NOMO-1 treated with DMSO at 0.1 percent for 48 hours (cell line): ENCODE data around the gene PPL.
A peak's percentile ranks its signal among the peaks of the same experiment; 100 is the strongest.

ENCODE experiments used
- DNase-seq: peaks from one replicate; lab custom pipeline; 2025; ENCODE audit not compliant: unreplicated experiment; lab: John Stamatoyannopoulos, UW

PPL gene

DNA sequence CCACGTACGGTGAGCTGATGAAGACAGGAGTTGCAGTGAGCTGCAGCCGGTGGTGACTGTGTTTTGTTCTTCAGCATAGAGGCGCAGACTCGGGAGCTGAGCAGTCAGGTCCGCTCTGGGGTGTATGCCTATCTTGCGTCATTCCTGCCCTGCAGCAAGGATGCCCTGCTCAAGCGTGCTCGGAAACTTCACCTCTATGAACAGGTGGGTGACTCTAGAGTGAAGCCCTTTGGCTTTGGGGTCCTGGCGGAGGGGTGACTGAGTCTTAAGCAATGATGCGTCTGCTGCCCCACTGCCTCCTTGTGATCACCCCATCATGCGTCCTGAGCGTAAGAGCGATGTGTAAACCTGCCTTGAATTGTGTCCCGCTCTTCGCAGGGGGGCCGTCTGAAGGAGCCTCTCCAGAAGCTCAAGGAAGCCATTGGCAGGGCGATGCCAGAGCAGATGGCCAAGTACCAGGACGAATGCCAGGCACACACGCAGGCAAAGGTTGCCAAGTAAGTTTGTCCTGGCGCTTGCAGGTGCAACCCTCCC lies 66.7 kb downstream of the PPL start:
- no peak for DNase-seq

DNA sequence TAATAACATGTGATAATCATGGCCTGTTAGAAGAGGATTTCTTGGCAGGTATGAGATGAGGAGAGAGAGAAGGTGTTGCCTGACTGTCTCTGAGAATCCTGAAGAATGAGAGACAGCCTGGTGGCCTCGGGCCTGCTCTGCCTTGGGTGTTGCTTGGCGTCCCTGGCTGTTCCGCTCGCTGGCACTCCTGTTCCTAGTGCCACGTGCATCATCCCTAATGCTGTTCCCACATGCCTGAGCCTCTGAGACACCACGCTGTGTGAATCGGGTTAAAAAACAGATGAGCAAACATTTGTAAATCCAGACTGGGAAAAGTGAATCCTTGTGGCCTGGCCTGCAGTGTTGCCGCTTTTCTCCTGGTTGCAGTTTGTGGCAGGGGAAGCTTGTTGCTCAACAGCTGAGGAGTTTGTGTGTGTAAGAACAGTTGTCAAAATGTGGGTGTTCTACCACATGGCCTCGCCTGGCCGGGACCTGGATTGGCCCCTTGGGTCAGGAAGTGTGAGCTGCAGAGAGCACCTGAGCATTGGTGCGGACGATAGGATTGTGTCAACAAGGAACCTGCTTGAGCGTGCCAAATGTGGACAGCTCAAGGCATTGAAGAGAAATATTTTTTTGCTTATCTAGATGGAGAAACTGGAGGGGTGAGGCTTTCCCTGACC lies 67.7 kb downstream of the PPL start:
- no peak for DNase-seq

DNA sequence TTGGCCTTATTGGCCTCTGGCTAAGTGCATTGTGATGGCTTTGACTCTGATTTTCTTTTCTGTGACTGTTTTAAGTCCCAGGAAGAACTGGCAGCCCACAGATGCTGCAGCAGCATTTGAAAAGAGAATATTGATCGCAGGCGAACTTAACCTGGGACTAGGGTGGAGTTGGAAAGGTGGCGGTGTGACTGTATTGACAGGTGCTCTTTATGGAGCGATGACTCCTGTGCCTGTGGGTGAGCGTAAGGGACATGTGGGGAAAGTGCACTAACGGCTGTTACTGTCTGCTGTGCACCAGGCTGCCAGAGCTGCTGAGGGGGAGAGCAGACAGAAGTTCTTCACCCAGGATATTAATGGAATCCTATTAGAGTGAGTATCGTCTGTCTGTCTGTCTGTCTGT lies 68.4 kb downstream of the PPL start:
- no peak for DNase-seq

DNA sequence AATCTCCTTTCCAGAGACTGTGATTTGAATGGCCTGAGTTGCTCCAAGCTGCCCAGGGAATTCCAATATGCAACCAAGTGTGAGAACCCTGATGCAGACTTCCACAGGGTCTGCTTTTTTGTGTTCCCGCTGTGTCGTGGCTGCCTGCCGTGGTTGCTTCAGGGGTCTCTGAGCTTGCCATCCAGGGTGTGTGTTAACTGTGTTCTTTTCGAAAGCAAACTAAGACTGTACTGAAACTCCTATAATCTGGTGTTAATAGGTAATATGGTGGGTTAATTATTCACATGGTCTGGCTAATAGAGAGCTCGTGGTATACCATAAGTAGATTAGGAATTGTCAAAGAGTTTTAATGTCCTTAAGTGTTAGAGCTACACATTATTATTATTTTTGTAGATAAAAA lies 68.9 kb downstream of the PPL start:
- no peak for DNase-seq

DNA sequence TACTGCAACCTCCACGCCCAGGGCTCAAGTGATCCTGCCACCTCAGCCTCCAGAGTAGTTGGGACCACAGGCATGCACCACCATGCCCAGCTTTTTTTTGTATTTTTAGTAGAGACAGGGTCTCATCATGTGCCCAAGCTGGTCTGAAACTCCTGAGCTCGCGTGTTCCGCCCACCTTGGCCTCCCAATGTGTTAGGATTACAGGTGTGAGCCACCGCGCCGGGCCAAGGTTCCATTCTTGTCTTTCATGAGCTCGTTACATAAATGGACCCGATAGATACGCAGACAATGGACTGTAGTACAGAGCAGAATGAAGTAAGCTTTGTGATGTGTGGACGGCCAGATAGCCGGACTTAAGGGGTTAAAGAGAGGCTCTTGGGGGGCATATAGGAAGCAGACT lies 70.4 kb downstream of the PPL start:
- no peak for DNase-seq

DNA sequence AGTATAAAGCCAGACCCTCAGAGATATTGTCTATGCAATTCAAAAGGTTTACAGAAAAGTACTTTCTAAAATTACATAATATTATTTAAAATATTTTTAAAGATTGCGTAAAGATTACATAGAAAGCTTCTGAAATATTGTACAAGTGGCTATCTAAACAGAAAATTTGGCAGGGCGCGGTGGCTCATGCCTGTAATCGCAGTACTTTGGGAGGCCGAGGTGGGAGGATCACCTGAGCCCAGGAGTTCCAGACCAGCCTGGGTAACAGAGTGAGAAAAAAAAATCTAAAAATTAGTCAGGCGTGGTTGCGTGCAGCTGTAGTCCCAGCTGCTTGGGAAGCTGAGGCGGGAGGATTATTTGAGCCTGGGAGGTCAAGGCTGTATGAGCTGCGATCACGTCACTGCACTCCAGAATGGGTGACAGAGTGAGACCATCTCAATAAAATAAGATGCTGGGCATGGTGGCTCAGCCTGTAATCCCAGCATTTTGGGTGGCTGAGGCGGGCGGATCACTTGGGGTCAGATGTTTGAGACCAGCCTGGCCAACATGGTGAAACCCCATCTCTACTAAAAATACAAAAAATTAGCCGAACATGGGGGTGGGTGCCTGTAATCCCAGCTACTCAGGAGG lies 71.6 kb downstream of the PPL start:
- no peak for DNase-seq

DNA sequence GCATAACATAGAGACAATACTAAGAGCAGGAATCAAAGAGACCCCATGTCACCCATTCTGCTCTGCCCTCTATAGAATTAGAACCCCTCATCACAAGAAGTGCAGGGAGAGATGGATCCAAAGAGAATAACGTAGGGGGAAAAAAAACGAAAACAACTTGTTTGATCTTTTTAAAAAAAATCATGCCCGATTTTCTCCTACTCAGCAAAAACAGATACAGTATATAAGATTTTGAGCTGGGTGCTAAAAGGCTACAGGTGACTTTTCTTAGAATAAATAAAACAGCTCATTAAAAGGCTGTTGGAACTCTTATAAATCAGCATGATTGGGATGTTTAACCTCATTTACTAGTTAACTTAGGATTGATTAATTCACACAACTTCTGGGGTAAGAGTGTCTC lies 72.2 kb downstream of the PPL start:
- DNase-seq: no peak

DNA sequence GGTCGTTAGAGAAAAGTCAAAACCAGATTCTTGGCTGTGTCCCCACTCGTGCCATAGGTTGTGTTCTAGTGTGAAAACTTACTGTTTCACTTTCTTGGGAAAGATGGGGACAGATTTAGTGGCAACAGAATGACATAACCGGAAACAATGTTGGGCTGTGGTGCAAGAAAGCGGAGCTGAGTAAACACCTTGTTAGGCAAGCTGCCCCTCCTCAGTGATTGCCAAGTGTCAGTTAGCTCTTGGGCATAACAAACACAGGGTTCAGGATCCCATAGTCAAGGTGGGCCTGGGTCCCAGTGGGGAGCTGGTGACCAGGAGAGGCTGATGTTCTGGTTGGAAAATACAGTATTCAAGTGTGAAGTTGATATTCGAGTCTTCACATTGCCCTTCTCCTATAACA lies 74.3 kb downstream of the PPL start:
- DNase-seq: no peak

DNA sequence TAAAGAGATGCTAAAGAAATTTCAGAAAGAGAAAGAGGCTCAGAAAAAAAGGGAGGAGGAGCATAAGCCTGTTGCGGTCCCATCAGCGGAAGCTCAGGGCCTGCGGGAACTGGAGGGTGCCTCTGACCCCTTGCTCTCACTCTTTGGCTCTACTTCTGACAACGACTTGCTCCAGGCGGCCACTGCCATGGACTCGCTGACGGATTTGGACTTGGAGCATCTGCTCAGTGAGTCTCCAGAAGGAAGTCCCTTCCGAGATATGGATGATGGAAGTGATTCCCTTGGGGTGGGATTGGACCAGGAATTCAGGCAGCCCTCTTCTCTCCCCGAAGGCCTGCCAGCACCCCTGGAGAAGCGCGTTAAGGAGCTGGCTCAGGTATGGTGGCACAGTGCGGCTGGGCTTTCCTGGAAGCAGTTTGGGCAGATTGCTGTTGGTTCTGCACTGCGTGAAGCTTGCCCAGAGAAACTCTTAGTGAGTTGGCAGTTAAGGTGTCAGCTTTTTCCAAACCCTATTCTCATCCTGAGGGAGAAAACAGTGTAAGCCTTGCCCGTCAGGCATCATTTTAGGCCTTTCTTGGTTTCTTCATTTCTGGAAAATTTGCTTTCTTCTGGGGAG lies 76.1 kb downstream of the PPL start:
- no peak for DNase-seq

DNA sequence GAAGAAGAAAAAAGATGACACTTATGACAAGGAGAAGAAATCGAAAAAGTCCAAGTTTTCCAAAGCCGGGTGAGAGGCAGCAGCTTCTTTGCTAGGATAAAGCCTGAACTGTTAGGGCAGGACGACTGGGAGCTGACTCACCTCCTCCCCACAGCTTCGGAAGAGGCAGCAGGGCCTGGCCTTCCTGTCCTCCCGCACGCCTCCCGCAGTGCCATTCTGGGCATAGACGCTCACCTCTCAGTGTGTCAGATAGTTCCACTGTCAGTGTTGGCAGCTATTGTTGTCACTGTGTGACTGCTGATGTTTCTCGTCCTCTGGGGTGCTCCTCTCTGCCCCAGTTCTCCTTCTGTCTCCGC lies 77.1 kb downstream of the PPL start:
- no peak for DNase-seq

DNA sequence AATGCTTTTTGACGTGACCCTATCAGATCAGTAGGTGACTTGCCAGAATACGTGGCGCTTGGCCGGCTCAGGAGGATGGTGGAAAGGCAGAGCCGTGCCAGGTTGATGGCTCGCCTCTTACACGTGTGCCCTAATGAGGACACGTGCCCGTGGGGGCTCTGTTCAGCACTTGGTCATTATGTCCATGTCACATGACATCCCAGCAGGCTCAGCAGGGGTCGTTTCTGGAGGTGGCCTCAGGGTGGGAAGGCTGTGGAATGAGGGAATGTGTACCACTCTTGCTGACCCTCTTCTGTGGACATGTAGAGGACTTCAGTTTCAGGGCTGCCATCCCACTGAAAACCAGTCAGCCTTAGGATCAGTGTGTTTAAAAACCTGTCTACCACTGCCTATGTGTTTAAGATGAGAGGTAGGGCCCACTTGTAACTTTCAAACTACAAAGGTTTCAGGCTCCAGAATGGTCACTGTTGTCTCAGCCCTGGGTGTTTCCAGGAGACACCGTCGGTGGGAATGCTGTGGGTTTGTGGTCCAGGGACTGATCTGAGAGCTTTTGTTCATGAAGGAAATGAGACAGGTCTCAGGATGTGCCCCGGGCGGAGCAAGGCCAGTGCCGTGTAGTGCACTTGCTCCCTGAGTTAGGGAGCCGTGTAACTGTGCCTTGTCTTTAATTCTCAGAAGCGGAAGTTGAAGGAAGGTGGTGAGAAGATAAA lies 77.6 kb downstream of the PPL start:
- DNase-seq: no peak

DNA sequence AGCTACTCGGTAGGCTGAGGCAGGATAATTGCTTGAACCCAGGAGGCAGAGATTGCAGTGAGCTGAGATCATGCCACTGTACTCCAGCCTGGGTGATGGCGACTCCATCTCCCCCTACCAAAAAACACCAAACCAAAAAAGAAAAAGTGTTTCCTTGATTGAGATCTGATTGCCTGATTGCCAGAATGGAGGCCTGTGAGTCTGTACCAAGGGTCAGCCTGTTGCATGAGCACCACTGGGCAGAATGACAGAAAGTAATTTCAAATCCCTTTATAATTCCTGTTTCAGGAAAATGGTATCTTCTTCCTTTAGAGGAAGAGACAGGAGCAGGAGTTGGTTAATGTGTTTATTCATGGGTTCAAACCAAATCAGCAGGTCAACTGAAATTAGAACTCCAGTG lies 81.1 kb downstream of the PPL start:
- no peak for DNase-seq

DNA sequence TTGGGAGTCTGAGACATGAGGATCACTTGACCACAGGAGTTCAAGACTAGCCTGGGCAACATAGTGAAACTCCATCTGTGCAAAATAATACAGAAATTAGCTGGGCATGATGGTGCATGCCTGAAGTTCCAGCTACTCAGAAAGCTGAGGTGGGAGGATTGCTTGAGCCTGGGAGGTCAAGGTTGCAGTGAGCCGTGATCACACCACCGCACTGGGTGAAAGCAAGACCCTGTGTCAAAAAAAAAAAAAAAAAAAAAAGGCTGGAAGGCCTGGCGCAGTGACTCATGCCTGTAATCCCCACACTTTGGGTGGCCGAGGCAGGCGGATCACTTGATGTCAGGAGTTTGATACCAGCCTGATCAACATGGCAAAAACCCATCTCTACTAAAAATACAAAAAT lies 81.6 kb downstream of the PPL start:
- DNase-seq: no peak

DNA sequence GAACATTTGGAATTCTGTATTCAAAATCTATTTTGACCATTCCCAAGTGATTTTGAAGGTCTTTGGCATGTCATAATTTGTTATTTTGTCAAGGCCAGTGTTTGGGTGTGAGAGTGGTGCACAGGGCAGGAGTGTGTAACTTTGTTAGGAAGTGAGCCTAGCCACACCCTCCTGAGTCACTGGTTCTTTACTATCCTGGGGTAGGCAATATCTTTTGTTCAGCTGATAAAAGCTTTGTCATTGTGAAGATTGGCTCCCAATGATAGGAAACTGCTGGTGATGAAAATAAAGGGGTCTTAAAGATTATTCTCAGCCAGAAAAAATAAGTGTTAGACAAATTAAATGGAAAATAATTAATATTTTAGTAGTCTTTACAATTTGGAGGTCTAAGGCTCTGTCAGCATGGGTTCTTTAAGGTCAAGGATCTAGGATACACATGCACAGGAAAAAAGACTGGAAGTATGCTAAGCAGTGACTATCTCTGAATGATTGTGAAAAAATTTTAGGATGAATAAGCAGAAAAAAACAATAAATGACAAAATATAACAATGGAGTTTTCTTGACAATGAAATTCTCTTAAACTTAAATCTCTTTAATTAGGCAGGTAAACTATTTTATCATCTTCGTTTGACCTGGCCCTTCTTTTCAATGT lies 84.6 kb downstream of the PPL start:
- peak; percentile 1 for DNase-seq

DNA sequence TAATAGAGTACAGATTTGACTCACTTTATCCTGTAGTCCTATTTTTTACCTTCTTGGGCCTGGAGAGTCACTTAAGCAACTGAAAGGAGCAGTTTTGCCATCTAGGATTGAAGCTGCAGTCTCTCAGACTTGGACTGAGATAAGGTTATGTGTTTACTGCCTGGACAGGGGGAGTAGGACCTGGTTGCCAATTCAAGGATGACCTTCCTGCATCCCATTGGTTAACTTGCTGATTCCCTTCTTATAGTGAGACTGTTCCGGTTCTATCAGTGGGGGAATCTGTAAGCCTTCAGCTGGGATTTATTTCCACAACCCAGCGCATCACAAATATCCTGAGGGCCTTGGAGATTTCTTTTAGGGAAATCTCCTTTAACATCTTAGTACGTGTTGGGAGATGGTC lies 86.7 kb downstream of the PPL start:
- no peak for DNase-seq

DNA sequence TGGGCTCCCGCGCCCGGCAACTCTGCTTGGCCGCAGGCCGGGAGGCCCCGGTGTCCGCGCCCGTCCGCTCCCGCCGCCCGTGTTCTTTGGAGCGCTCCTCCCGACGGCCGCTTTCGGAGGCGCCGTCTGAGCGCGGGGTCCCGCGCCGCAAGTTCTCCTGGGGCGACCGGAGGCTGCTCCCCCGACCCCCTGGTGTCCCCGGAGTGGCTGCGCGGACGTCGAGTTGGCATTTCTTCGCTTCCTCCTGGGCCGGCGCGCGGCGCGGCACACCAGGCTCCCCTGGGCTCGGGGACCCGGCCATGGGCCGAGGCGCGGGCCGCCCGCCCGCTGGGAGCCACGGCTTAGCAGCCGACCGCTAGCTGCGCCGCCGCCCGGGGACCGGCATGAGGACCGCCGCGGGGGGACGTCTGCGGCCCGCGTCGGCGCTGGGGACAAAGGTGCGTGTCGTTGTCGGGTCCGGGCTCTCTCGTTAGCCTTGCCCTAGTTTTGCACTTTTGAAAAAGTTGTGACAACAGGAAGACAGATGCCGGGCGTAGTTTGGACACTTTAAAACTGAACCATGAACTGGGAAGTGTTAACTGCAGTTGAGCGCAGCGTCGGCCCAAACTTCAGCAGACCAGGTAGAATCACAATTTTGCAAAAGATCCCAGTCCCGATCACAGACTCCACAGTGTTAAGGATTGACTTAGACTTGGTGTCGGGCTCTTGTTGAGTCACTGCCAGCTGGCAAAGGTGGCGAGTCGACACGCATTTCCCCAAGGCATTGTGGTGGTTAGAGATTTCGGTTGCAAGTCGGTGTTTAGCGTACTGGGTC lies 89.0 kb downstream of the PPL start:
- peak; percentile 42 for DNase-seq

DNA sequence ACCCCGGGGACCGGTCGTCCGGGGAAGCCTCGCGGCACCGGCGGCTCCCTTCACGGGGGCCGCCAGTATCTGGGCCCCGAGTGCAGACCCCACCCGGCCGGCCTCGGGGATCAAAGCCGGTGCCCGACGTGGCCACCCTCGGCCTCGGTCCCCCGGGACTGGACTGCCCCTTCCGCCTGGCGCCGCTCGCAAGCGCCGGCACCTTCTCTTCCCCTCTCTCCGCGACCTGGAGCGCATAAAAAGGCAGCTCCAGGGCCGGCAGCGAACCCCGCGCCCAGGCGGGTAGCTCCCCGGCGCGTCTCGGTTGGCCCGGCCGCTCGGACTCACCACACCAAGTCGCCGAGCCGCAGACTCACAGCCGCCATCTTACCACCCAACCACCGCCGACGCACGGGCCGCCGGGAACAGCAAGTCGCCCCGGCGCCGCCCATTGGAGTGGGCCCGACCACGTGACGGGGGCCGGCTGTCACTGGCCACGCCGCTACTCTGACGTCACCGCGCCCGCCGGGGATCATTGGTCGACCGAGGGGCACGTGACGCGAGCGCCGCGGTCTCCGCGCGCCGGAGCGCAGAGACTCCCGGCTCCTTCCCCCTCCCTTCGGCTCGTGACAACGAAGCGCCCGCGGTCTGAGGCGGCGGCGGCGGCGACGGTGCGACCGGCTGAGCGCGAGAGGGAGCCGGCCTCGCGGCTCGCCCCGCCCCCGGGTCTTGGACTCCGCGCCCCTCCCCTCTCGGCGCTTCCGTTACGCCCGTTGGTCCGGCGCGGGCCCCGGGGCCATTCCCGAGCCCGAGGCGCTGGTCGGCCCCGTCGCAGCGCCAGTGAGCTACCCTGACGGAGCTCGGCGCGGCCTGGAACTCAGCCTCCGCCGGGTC lies 89.8 kb downstream of the PPL start, which contains the start of the genes GLYR1 and UBN1:
TSS of gene GLYR1 (minus strand) at position 388 of the 873 bp plus-strand sequence. CDS start at position 365, 23 bp downstream.
TSS of gene UBN1 (plus strand) at position 581 of the 873 bp plus-strand sequence. CDS start 5,437 bp downstream, outside the sequence.
- peak; percentile 92 for DNase-seq

DNA sequence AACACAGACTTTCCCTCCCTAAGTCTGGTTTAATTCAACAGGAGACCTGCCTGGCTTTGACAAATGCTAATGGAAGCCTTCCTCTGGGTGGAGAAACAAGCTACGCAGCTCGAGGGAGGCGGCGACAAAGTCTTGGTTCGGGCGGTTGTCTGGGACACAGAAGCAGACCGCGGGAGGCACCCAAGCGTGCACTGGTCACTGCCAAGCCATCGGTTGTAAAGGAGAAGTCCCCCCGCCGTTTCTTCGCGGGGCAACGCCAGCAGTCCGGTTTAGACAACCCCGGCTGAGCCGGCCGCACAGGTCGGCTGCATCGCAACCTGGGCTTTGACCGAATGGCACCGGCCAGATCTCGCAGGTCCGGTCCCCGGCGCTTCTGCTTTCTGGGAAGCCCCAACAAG lies 90.4 kb downstream of the PPL start:
- DNase-seq: peak; percentile 38

DNA sequence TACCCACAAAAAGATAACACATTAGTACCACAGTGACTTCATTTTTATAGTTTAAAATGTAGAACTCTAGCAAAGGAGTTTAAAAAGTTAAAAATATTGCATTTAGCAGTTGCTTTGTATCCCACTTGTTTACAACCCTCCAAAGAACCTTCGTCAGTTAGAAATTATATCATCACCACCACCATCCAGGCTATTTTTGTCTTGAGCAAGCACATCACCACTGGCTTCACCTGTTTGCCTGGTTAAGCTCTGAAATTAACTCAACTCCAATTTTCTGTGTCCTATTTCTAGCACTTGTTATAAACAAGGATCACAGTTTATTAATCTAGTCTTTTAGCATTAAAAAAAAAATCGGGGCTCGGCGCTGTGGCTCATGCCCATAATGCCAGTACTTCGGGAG lies 96.0 kb downstream of the PPL start:
- DNase-seq: no peak
